Hepatocyte (in vitro differentiated cells): ENCODE results near the gene LEP. TPM values are rescaled to one million over a fixed set of nuclear protein-coding genes. Genes with fewer than 3 reads are reported as not detected.

ENCODE experiments used
- DNase-seq: peaks from one replicate; pipeline ENCODE4 v3.0.0-alpha.2; 2016; ENCODE audit warnings: low spot score
- H2AFZ ChIP-seq: fragments of 200-600 bp; sonication (generic); 2 replicates; pipeline ENCODE4 v1.6.0; 2016; ENCODE audit warnings: antibody characterized with exemption, mild to moderate bottlenecking
- H3K27ac ChIP-seq: fragments of 200-600 bp; sonication (generic); 2 replicates; pipeline ENCODE4 v1.5.1; 2016; ENCODE audit warnings: mild to moderate bottlenecking
- H3K27me3 ChIP-seq: fragments of 200-600 bp; sonication (generic); 2 replicates; pipeline ENCODE4 v1.6.1; 2016
- H3K36me3 ChIP-seq: fragments of 200-600 bp; sonication (generic); replicated peaks from 2 replicates; pipeline ENCODE4 v1.5.1; 2016; ENCODE audit warnings: low read depth; ENCODE audit not compliant: insufficient read depth
- H3K4me1 ChIP-seq: fragments of 200-600 bp; sonication (generic); 2 replicates; pipeline ENCODE4 v1.5.1; 2016; ENCODE audit warnings: mild to moderate bottlenecking, moderate library complexity; ENCODE audit not compliant: insufficient read depth
- H3K4me2 ChIP-seq: fragments of 200-600 bp; sonication (generic); 2 replicates; pipeline ENCODE4 v1.6.0; 2016
- H3K4me3 ChIP-seq: fragments of 200-600 bp; sonication (generic); 2 replicates; pipeline ENCODE4 v1.5.1; 2016; ENCODE audit warnings: mild to moderate bottlenecking
- H3K79me2 ChIP-seq: fragments of 200-600 bp; sonication (generic); 2 replicates; pipeline ENCODE4 v1.6.0; 2017; ENCODE audit warnings: mild to moderate bottlenecking
- H3K9me2 ChIP-seq: fragments of 200-600 bp; sonication (generic); replicated peaks from 2 replicates; pipeline ENCODE4 v1.6.0; 2017; ENCODE audit warnings: mild to moderate bottlenecking; ENCODE audit not compliant: insufficient read depth
- H3K9me3 ChIP-seq: fragments of 200-600 bp; sonication (generic); 2 replicates; pipeline ENCODE4 v1.5.1; 2016; ENCODE audit warnings: low read depth, mild to moderate bottlenecking
- H4K20me1 ChIP-seq: fragments of 200-600 bp; sonication (generic); 2 replicates; pipeline ENCODE4 v1.6.0; 2016; ENCODE audit warnings: mild to moderate bottlenecking; ENCODE audit not compliant: insufficient read depth, poor library complexity, severe bottlenecking
- CTCF ChIP-seq: fragments of 200-600 bp; sonication (generic); IDR thresholded peaks from 2 replicates; pipeline ENCODE4 v1.5.1; 2016; ENCODE audit warnings: antibody characterized with exemption, mild to moderate bottlenecking; ENCODE audit not compliant: poor library complexity
- EZH2 ChIP-seq: fragments of 200-600 bp; sonication (generic); IDR thresholded peaks from 2 replicates; pipeline ENCODE4 v1.6.1; 2016; ENCODE audit warnings: antibody characterized with exemption, mild to moderate bottlenecking, borderline replicate concordance
- EZH2phosphoT487 ChIP-seq: fragments of 200-600 bp; sonication (generic); IDR thresholded peaks from one replicate; pipeline ENCODE4 v1.6.1; 2018; ENCODE audit warnings: antibody characterized with exemption, mild to moderate bottlenecking, low read depth, moderate library complexity; ENCODE audit not compliant: unreplicated experiment, severe bottlenecking
- WGBS: methylation state at CpG from one replicate; pipeline ENCODE4 v1.1.6; 2016; ENCODE audit warnings: low lambda C conversion rate; ENCODE audit errors: missing lambda C conversion rate; 5-methylcytosine and 5-hydroxymethylcytosine counted together
- polyA plus RNA-seq: library from polyadenylated mRNA; unstranded; fragments of >200 nt; fragmentation: Nextera tagmentation; extraction: Ambion mirVana; gene quantifications from 2 replicates; pipeline ENCODE4 v1.2.1, GENCODE V29; 2016
- total RNA-seq: library from RNA; depleted of rRNA; stranded (reverse); fragments of >200 nt; gene quantifications from 2 replicates; pipeline ENCODE4 v1.2.3, GENCODE V29; 2014

The LEP gene
- total and polyA plus RNA-seq, 2 experiments from 2014 or later = not detected

DNA sequence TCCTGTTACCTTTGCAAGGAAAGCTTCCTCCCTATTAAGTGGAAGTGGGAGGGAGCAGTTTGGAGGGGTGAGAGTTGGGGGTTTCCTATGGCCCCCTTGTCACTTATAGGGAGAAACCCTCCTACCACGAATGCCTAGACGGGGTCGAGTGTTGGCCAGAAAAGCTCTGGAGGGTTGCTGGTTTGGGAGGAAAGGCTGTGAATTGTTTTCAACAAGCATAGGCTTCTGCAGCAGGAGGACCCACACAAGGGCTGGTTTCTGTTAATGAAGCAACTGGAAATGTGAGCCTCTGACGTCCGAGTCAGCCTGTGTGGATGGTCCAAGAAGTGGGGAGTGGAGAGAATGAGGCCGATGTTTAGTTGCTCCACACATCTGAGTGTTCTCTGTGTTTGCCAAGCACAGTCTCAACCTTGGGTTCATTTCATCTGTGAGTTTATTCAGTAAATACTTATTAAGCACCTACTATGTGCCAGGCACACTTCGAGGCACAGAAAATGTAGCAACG is 37.3 kb upstream of the LEP start:
- H3K36me3 ChIP-seq = no peaks in the 10 kb centered on the region
- peaks cover 48% of the 10 kb centered on the region for H3K27me3 ChIP-seq
- no peaks in the 10 kb centered on the region for H3K9me2 ChIP-seq

GRCh38 chr7:128204455-128204854 is 36.6 kb upstream of the LEP start:
- H3K4me2 ChIP-seq = no peak overlapping the region
- H3K79me2 ChIP-seq = no peaks in the 10 kb centered on the region
- TF ChIP-seq EZH2phosphoT487 = no peak
- TF ChIP-seq CTCF = no peak
- no peak for TF ChIP-seq EZH2
- no peak overlapping the region for H3K4me3 ChIP-seq
- no peak overlapping the region for H2AFZ ChIP-seq
- no peaks in the 10 kb centered on the region for H3K9me2 ChIP-seq
- peaks cover 6% of the 10 kb centered on the region for H3K4me1 ChIP-seq
- H4K20me1 ChIP-seq = no peaks in the 10 kb centered on the region
- H3K27me3 ChIP-seq = peaks cover 48% of the 10 kb centered on the region
- no peak for DNase-seq
- 79% methylated on average over 5 of the region's 5 CpGs for WGBS
- H3K36me3 ChIP-seq = no peaks in the 10 kb centered on the region
- no peak overlapping the region for H3K27ac ChIP-seq
- no peaks in the 10 kb centered on the region for H3K9me3 ChIP-seq

More for the DNA sequence above, 37.3 kb upstream of the LEP start:
- Histone ChIP-seq H3K79me2 (no peaks in the 10 kb centered on the region), H3K27ac (no peak overlapping the region), H3K4me3 (no peak overlapping the region), H3K4me2 (no peak overlapping the region), H3K4me1 (peaks cover 6% of the 10 kb centered on the region), H3K9me3 (no peaks in the 10 kb centered on the region), H2AFZ (no peak overlapping the region), H4K20me1 (no peaks in the 10 kb centered on the region)
- 65% methylated on average over 8 of the region's 8 CpGs for WGBS
- TF ChIP-seq CTCF = no peak
- TF ChIP-seq EZH2phosphoT487 = no peak
- TF ChIP-seq EZH2 = no peak
- no peak for DNase-seq

GRCh38 chr7:128205068-128205467 is 36.0 kb upstream of the LEP start:
- no peak for TF ChIP-seq EZH2
- no peak for TF ChIP-seq CTCF
- no peak for TF ChIP-seq EZH2phosphoT487
- H3K9me2 ChIP-seq = no peaks in the 10 kb centered on the region
- H2AFZ ChIP-seq = no peak overlapping the region
- no peak overlapping the region for H3K27ac ChIP-seq
- peaks cover 46% of the 10 kb centered on the region for H3K27me3 ChIP-seq
- no peak overlapping the region for H3K4me3 ChIP-seq
- 94% methylated on average over 4 of the region's 4 CpGs for WGBS
- H3K79me2 ChIP-seq = no peaks in the 10 kb centered on the region
- peaks cover 6% of the 10 kb centered on the region for H3K4me1 ChIP-seq
- no peak overlapping the region for H3K4me2 ChIP-seq
- no peaks in the 10 kb centered on the region for H4K20me1 ChIP-seq
- no peaks in the 10 kb centered on the region for H3K36me3 ChIP-seq
- H3K9me3 ChIP-seq = no peaks in the 10 kb centered on the region
- DNase-seq = no peak
